ENCODE measurements around the gene GP5.

GP5 gene

DNA sequence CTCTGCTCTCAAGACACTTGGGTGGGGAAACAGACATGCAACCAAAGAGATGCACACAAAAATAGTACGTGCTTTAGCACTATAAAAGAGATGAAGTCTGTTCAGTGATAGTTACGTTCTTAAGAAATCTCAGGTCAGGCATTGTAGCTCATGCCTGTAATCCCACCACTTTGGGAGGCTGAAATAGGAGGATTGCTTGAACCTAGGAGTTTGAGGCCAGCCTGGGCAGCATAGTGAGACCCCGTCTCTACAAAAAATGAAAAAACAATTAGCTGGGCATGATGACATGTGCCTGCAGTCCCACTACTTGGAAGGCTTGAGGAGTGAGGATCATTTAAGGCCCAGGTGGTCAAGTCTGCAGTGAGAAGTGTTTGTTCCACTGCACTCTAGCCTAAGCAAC is 35.4 kb upstream of the GP5 start:
- no peak overlapping the region for H3K4me3 ChIP-seq (ENCODE audit: low read length)
- H3K9me3 ChIP-seq (ENCODE audit: insufficient read depth, low read length) = no peaks in the 10 kb centered on the region
- H3K4me1 ChIP-seq (ENCODE audit: low read length) = no peaks in the 10 kb centered on the region
- no peaks in the 10 kb centered on the region for H3K27me3 ChIP-seq (ENCODE audit: low read depth, low read length)
- no peaks in the 10 kb centered on the region for H4K20me1 ChIP-seq (ENCODE audit: insufficient read depth, low read length)
- TF ChIP-seq, protein P1, sequence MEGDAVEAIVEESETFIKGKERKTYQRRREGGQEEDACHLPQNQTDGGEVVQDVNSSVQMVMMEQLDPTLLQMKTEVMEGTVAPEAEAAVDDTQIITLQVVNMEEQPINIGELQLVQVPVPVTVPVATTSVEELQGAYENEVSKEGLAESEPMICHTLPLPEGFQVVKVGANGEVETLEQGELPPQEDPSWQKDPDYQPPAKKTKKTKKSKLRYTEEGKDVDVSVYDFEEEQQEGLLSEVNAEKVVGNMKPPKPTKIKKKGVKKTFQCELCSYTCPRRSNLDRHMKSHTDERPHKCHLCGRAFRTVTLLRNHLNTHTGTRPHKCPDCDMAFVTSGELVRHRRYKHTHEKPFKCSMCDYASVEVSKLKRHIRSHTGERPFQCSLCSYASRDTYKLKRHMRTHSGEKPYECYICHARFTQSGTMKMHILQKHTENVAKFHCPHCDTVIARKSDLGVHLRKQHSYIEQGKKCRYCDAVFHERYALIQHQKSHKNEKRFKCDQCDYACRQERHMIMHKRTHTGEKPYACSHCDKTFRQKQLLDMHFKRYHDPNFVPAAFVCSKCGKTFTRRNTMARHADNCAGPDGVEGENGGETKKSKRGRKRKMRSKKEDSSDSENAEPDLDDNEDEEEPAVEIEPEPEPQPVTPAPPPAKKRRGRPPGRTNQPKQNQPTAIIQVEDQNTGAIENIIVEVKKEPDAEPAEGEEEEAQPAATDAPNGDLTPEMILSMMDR (IDR thresholded peaks at IDR 0.05; ENCODE audit: low read depth, low read length) = no peak
- TF ChIP-seq EZH2phosphoT487 (IDR thresholded peaks at IDR 0.05; ENCODE audit: low read depth) = no peak
- no peak overlapping the region for H3K27ac ChIP-seq (ENCODE audit: low read length)
- H3K9ac ChIP-seq (ENCODE audit: low read length) = no peak overlapping the region
- H3K4me2 ChIP-seq (ENCODE audit: low read length) = no peak overlapping the region
- no peak overlapping the region for H2AFZ ChIP-seq (ENCODE audit: low read depth, low read length)
- H3K79me2 ChIP-seq (ENCODE audit: low read length) = no peaks in the 10 kb centered on the region
- peaks cover 56% of the 10 kb centered on the region for H3K36me3 ChIP-seq (replicated peaks; ENCODE audit: low read depth, low read length)

DNA sequence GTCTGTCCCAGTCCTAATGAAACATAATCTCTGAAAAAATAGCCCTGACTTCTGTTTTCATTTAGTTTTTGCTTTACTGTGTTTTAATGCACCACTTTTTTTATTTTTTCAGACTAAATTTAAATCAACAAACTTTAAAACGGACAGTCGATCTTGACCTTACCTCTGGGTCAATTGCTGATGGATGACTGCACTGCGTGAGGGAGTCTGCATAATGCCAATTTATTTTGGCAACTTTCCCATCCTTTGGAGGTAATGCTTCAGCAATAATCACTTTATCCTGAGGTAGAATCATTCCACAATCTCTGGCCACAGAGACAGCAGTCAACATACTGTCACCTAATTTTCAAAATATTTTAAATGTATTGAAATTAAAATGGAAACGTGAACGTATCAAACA is 32.5 kb upstream of the GP5 start:
- Histone ChIP-seq H3K4me2 (ENCODE audit: low read length) (no peak overlapping the region), H3K79me2 (ENCODE audit: low read length) (no peaks in the 10 kb centered on the region), H3K9me3 (ENCODE audit: insufficient read depth, low read length) (no peaks in the 10 kb centered on the region), H3K4me1 (ENCODE audit: low read length) (no peaks in the 10 kb centered on the region), H4K20me1 (ENCODE audit: insufficient read depth, low read length) (no peaks in the 10 kb centered on the region), H2AFZ (ENCODE audit: low read depth, low read length) (no peak overlapping the region), H3K9ac (ENCODE audit: low read length) (no peak overlapping the region), H3K27me3 (ENCODE audit: low read depth, low read length) (no peaks in the 10 kb centered on the region), H3K27ac (ENCODE audit: low read length) (no peak overlapping the region), H3K4me3 (ENCODE audit: low read length) (no peak overlapping the region), H3K36me3 (replicated peaks; ENCODE audit: low read depth, low read length) (peaks cover 54% of the 10 kb centered on the region)
- no peak for TF ChIP-seq EZH2phosphoT487 (IDR thresholded peaks at IDR 0.05; ENCODE audit: low read depth)
- TF ChIP-seq, protein P1 (IDR thresholded peaks at IDR 0.05; ENCODE audit: low read depth, low read length) = no peak

DNA sequence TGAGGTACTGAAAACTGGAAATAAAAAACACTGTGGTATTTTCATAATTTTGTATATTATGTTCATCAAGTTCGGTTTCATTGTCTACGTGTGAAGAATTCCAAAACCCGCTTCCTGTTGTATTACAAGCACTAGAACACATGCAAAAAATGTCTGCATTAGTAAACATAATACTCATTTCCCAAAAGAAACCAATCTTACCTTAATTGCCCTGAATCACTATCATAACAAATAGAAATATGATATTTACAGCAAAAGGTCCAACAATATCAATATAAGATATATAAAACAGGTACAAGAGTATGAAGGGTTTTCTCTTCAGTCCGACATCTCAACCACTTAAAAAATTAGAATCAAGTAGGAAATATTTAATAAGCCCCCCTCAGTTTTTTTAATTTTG is 26.3 kb upstream of the GP5 start:
- H3K79me2 ChIP-seq (ENCODE audit: low read length) = no peaks in the 10 kb centered on the region
- no peak overlapping the region for H2AFZ ChIP-seq (ENCODE audit: low read depth, low read length)
- H3K4me1 ChIP-seq (ENCODE audit: low read length) = no peaks in the 10 kb centered on the region
- H4K20me1 ChIP-seq (ENCODE audit: insufficient read depth, low read length) = no peaks in the 10 kb centered on the region
- H3K27me3 ChIP-seq (ENCODE audit: low read depth, low read length) = no peaks in the 10 kb centered on the region
- TF ChIP-seq, protein P1 (IDR thresholded peaks at IDR 0.05; ENCODE audit: low read depth, low read length) = no peak
- TF ChIP-seq EZH2phosphoT487 (IDR thresholded peaks at IDR 0.05; ENCODE audit: low read depth) = no peak
- no peak overlapping the region for H3K4me2 ChIP-seq (ENCODE audit: low read length)
- no peak overlapping the region for H3K9ac ChIP-seq (ENCODE audit: low read length)
- H3K27ac ChIP-seq (ENCODE audit: low read length) = no peak overlapping the region
- no peaks in the 10 kb centered on the region for H3K9me3 ChIP-seq (ENCODE audit: insufficient read depth, low read length)
- no peak overlapping the region for H3K4me3 ChIP-seq (ENCODE audit: low read length)
- H3K36me3 ChIP-seq (replicated peaks; ENCODE audit: low read depth, low read length) = peaks cover 42% of the 10 kb centered on the region

DNA sequence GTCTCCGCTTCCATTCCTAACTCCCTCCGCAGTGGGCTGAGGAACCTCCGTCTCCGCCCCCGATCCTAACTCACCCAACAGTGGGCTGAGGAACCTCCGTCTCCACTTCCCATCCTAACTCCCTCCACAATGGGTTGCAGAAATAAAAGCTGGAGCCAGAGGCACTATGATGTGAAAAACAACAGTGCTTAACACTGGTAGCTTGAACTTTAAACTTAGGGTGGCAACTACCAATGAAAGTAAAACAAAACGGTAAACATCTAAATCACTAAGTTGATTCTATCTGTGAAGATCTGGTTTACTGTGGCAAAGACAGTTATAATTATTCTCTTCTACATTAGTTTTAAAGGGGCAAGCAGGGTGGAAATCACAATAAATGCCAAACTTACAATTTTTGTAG is 25.9 kb upstream of the GP5 start:
- Histone ChIP-seq H4K20me1 (ENCODE audit: insufficient read depth, low read length) (no peaks in the 10 kb centered on the region), H3K9me3 (ENCODE audit: insufficient read depth, low read length) (no peaks in the 10 kb centered on the region), H3K9ac (ENCODE audit: low read length) (no peak overlapping the region), H3K4me2 (ENCODE audit: low read length) (no peak overlapping the region), H3K4me3 (ENCODE audit: low read length) (no peak overlapping the region), H3K79me2 (ENCODE audit: low read length) (no peaks in the 10 kb centered on the region), H2AFZ (ENCODE audit: low read depth, low read length) (no peak overlapping the region), H3K27me3 (ENCODE audit: low read depth, low read length) (no peaks in the 10 kb centered on the region), H3K36me3 (replicated peaks; ENCODE audit: low read depth, low read length) (peaks cover 42% of the 10 kb centered on the region), H3K27ac (ENCODE audit: low read length) (no peak overlapping the region), H3K4me1 (ENCODE audit: low read length) (no peaks in the 10 kb centered on the region)
- TF ChIP-seq, protein P1 (IDR thresholded peaks at IDR 0.05; ENCODE audit: low read depth, low read length) = no peak
- TF ChIP-seq EZH2phosphoT487 (IDR thresholded peaks at IDR 0.05; ENCODE audit: low read depth) = no peak
